HG03457 (cell line): ENCODE data around the gene CCDC152.
"Not testable (repeated sequence)": the region's sequence is repeated elsewhere in the genome, so short reads cannot be mapped to it uniquely, and the experiment has no call there.

ENCODE experiments used
- ATAC-seq: cut with Tn5 transposase; IDR thresholded peaks from one replicate; pipeline ENCODE4 v1.9.1; 2021; ENCODE audit warnings: moderate number of reproducible peaks; ENCODE audit not compliant: unreplicated experiment

CCDC152 gene

DNA sequence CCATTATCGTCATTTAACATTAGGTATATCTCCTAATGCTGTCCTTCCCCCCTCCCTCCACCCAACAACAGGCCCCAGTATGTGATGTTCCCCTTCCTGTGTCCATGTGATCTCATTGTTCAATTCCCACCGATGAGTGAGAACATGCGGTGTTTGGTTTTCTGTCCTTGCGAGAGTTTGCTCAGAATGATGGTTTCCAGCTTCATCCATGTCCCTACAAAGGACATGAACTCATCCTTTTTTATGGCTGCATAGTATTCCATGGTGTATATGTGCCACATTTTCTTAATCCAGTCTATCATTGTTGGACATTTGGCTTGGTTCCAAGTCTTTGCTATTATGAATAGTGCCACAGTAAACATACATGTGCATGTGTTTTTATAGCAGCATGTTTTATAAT is 87.8 kb downstream of the CCDC152 start:
- ATAC-seq, result not testable (repeated sequence)

DNA sequence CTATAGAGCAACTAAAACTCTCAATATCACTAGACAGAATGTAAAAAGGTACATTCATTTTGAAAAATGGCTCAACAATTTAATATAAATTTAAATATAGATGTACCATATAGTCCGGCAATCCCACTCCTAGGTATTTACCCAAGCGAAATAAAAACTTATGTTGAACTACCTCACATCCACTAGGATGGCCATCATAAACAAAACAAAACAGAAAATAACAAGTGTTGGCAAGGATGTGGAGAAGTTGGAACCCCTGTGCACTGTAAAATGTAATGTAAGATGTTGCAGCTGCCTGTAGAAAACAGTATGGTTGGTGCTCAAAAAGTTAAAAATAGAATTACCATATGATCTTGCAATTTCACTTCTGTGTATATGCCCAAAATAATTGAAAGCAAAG is 91.9 kb downstream of the CCDC152 start:
- ATAC-seq, result no peak

DNA sequence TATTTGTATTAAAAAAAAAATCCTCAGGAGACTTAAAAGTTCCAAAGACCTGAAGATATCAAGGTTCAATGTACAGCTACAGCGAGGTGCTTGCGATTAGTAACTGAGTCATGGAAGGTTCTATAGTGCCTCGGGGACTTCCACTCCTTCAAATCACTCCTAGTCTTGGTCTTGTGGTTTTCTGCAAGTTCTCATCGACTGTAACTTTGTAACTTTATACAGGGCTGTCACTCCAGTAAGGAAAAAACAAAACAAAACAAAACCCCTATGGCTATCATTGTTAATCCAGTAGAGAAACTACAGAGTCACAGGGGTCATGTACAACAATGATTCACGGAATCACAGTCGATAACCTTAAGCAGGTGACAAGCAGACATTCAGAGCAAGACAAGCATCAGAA is 94.9 kb downstream of the CCDC152 start:
- no peak for ATAC-seq
